DMS 273 (cell line): Measurements from ENCODE around the gene COL24A1.
"Not testable (repeated sequence)": the region's sequence is repeated elsewhere in the genome, so short reads cannot be mapped to it uniquely, and the experiment has no call there.

Experiments
- DNase-seq: peaks from one replicate; lab custom pipeline; 2025; ENCODE audit not compliant: unreplicated experiment; lab: John Stamatoyannopoulos, UW

Gene COL24A1

DNA sequence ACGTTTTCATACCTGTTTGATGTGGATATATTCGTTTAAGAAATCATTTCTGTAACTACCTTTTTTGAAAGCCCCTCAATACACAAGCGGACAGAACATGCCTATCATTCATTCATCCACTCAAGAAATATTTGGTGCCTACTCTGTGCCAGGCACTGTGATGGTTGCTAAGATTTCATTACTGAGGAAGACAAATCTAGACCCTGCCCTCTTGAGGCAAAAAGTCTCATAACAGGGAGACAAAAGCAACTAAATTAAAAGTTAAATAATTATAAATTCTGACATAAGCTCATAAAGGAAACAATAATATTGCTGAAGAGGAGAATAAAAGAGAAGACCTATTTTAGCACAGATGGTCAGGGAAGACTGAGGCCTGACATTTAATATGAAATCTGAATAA lies 244.8 kb downstream of the COL24A1 start:
- peak; percentile 17 for DNase-seq

DNA sequence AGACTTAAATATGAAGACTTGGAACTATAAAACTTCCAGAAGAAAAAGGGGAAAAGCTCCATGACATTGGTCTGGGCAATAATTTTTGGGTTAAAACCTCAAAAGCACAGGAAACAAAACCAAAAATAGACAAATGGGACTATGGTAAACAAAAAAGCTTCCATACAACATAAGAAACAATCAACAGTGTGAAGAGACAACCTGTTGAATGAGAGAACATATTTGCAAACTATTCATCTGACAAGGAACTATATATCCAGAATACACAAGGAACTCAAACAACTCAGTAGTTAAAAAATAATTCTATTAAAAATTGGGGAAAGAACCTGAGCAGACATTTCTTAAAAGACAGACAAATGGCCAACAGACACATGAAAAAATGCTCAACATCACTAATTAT lies 255.7 kb downstream of the COL24A1 start:
- DNase-seq = no peak

DNA sequence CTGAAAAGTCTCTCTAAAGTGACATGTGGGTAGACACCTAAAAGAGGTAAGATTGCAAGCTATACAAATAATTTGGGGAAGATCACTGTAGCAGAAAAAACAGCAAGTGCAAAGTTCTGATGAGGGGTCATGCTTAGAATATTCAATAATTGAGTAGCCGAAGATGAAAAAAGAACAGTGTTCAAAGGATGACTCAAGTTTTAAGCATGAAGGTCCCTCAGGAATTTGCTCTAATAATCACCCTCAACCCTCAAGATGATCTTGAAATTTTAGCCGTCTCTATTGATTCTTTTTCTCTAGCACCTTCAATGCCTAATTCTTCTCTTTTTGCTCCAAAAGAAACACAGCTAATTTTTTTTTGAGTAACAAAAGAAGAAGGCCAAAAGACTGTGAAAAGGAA lies 257.7 kb downstream of the COL24A1 start:
- DNase-seq = no peak

DNA sequence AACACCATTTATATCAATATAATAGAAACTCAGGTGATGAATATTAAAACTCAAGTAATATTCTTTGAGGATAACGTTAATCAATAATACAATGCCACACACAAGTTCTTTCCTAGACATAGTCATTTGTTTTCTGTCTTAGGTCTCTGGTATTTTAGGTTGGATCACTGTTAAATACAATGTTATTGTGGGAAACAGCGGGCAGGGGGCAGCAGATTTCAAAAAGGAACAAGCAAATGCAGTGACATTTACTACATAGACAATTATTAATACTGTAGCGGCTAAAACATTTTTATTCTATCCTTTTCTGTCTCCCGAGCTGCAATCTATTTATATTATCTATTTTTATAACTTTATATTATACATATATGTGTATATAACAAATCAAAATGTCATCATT lies 261.9 kb downstream of the COL24A1 start:
- DNase-seq = peak; percentile 50

DNA sequence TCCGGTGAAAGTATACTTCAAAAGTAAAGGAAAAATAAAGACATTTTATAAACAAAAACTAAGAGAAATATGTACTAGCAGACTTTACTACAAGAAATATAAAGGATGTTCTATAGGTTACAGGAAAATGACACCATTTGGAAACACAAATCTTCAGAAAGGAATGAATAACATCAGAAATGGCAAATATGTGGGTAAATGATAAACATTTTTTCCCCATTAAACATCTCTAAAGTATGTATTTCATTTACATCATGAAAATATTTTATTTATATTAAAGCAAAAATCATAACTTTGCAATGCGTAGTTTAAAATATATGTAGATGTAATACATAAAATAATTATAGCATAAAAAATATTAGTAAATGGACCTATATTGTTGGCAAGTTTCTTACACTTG lies 264.2 kb downstream of the COL24A1 start:
- DNase-seq = no peak

DNA sequence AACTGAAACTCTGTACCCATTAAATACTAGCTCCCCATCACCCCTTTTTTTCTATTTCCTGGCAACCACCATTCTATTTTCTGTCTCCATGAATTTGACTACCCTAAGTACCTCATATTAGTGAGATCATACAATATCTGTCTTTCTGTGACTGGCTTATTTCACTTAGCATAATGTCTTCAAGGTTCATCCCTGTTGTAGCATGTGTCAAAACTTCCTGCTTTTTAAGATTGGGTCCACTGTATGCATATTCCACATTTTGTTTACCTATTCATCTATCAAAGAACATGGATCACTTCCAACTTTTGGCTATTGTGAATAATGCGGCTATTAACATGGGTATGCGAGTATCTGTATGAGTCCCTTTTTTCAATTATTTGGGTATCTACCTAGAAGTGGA lies 266.7 kb downstream of the COL24A1 start:
- no peak for DNase-seq

DNA sequence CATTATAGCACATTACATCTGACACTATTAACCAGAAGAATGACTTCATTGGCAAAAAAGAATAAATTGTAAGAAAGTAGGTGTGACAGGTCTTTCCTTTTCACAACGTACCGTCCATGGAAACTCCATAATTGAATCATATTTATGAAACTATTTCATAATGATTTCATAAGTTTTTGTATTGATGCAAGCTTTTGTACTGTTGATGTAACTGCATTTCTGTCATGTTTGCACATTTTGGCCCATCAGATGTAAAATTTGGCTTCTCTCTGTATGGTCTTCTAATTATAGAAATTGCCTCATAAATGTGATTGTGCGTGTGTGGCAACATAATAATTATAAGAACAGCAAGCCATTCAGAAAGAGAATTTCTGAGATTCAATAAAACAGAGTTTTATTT lies 267.7 kb downstream of the COL24A1 start:
- no peak for DNase-seq

DNA sequence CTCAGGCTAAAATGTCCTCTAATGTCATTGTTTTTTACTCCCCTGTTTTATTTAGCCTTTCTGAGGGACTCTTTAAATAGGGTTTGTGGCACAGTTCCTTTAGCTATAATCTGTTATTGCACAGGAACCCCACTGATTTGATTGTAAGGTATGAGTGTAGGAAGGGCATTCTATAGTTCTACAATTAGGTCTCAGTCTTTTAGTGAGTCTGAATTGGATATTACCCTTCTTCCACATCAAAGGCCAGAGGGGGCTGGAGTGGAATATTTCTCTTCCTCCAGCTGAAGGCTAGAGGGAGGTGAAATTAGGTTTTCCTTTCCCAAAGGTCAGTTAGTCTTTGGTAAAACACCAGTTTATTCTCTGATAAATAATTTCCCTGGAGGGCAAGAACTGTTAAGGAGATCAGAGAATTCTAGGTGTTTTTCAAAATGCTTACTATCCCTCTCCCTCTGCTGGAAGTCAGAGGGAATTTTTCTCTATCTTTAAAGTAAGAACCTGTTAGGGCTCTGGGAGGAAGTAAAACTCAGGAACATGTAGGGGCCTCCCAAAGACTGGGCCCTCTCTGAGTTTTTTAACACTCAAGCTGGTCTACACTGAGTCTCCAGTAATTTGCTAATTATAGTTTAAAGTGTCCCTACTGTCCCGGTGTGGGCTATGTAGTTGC lies 272.1 kb downstream of the COL24A1 start:
- DNase-seq = peak; percentile 36

DNA sequence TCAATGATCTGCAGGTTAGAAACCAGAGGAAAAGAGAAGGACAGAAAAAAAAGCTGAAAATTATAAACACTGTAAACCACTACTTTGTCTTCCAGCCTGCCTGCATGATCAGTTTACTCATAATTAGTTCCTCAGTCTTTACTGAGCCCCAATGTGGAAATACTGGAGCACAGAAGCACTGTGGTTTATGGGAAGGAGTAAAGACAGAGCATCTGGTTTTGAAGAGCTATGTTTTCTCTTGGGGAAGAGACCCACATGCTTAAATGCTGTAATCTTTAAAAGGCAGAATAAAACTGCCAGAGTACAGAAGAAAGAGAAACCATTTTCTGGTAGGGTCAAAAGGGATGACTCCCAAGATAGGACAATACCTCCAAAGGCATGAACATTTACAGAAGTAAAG lies 289.4 kb downstream of the COL24A1 start:
- DNase-seq = no peak

DNA sequence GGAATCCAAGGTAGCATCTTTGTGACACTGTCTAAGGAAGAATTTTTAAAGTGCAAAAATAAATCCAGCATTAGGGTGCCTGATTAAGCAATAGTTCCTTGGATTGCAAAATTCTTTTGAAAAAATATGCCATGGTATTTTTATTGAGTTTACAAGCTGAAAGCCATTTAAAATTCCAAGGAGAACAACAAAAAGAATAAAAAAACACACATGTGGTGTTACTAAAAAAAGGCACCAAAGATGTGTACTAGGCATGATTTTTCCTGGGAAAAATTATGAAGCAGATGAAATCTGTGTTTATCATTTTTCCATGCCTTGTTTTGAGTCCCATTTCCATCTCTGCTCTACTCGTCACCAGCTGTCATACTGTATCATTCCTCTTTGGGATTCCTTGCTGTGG lies 291.4 kb downstream of the COL24A1 start:
- no peak for DNase-seq

DNA sequence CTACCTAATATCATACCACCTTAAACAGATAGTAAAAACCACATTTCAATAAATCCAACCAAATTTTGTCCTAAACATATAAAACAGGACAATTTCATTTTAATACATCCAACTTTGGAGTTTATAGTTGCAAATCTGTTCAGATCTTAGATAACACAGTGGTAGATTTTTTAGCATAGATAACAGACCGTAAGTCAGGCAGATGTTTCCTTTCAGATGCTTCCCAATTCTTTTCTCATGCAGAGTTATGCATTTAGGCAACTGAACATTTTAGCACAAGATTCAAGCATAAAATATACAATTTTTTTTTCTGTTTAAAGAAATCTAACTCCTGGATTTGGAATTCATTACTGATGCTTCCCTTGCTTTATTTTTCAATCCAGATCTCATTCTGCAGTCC lies 291.8 kb downstream of the COL24A1 start:
- DNase-seq = no peak

DNA sequence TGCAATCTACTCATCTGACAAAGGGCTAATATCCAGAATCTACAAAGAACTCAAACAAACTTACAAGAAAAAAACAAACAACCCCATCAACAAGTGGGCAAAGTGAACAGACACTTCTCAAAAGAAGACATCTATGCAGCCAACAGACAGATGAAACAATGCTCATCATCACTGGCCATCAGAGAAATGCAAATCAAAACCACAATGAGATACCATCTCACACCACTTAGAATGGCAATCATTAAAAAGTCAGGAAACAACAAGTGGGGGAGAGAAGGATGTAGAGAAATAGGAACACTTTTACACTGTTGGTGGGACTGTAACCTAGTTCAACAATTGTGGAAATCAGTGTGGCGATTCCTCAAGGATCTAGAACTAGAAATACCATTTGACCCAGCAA lies 292.9 kb downstream of the COL24A1 start:
- not testable (repeated sequence) for DNase-seq

DNA sequence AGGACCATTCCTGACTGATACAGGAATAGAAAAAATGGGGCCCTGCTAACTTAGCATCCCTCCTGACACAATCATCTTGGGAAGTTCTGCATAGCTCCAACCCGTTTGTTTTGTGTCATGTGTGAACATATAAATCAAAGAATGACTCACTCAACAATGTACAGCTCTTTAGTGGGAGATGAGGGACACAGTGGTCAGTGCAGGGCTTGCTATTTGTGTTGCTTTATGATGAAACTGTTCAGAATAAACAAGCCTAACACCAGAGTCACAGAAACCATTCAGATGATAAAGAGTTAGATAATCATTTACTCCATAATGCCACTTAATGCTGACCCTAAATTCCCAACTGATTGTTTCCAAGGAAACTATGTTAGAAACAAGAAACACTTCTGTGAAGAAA lies 294.1 kb downstream of the COL24A1 start:
- DNase-seq = no peak

DNA sequence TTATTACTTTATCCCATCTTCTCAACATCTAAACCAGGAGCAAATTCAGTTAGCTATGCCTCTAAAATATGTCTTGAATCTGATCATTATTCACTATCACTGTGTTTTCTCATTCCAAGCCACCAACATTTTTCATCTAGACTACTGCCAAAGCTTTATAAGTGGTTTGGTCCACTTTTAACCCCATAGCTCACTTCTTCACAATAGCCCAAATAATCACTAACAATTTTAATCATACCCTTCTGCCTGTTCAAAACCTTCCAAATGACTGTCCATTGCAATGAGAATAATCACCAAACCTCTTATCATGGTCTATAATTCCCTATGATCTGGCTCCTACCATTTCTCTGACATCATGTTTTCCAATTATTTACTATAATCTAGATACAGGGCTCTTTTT lies 298.6 kb downstream of the COL24A1 start:
- no peak for DNase-seq

DNA sequence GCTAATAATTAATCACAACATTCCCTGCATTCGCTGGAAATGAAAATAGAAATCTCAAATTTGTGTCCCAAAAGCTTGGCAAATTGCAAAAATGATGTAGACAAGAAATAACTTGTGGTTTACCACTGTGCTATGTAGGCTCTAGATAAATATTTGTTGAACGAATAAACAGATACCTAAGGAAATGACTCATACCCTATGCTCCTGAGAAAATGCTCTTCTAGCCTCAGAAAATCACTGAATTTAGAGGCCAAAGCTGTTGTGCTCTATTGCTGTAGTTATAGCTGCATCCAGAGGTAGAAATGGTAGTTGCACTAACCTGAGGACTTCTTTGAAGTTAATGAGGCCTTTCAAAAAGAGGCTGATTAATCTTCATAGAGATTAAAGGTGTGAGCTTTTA lies 306.3 kb downstream of the COL24A1 start:
- DNase-seq = peak; percentile 3

DNA sequence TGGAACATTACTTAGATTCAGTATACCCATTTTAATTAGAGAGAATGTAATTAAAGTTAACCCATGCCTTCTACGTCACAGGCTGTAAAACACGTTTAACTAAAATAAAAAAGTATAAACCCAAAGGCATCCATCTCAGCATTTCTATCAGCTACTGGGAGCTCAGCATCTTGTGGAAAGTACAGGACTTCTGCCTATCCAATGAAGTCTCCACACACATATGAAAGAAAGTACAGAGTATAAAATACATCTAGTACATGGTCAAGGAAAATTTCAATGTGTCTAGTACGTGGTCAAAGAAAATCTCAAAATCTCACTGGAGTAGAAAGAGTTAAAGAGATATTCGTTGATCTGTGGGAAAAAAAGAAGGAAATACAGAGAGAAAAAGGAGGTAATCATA lies 306.9 kb downstream of the COL24A1 start:
- DNase-seq = no peak

DNA sequence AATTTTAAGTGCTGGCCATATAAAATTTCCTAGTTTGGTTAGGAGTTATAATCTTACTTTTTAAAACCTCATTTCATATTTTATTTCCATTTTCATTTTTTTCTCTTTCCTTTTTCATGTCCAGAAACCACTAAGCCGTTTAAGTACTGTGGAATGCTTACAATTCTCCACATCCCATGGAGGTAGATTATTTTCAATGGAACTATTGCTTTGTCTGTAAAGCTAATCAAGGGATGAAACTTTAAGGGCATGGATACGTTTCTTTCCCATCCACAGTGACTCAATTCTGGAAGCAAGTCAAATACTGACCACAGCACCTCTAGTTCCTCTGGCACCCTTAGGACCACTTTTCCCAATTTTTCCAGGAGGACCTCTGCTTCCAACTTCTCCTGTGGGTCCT lies 309.2 kb downstream of the COL24A1 start:
- DNase-seq = no peak

DNA sequence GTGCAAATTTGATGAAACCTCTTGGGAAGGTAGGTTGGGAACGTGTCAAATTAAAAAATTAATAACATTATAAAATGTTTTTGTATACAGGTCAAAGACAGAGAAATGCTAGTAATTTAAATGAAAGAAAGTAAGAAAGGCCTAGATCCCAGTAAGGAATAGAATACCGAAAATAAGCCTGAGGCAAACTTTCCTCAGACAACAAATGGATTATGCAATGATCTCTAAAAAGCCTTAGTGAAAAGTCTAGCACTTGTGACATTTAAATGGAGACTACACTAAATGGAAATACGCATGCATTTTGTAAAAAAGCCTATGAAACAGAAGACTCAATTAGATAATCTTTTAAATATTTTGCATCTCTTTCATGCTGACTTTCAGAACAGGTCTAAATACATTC lies 309.9 kb downstream of the COL24A1 start:
- DNase-seq = no peak

DNA sequence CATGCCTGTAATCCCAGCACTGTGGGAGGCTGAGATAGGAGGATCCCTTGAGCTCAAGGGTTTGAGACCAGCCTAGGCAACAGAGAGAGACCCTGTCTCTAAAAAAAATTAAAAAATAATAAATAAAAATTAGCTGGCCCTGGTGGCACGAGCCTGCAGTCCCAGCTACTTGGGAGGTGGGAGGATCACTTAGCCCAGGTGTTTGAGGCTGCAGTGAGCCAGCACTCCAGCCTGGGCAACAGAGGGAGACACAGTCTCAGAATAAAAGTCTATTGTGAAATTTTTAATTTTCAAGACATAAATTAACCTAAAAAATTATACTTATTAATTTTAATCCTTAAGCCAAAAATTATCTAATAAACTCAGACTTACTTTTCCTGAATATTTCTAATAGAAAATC lies 317.1 kb downstream of the COL24A1 start:
- no peak for DNase-seq

DNA sequence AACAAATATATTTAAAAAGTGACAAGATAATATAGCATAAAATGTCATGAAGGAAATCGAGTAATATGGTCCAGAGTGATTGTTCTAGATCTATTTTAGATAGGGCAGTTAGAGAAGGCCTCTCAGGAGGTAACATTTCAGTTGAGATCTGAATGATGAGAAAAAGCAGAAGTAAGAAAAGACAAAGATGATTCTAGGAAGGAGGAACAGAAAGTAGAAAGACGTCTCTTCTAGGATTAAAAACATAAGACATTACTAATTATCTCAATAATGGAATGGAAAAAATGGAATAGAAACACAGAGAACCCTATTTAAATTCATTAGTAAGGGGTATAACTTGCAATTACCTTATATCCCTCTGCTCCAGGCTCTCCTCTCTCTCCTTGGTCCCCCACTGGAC lies 318.3 kb downstream of the COL24A1 start:
- no peak for DNase-seq

DNA sequence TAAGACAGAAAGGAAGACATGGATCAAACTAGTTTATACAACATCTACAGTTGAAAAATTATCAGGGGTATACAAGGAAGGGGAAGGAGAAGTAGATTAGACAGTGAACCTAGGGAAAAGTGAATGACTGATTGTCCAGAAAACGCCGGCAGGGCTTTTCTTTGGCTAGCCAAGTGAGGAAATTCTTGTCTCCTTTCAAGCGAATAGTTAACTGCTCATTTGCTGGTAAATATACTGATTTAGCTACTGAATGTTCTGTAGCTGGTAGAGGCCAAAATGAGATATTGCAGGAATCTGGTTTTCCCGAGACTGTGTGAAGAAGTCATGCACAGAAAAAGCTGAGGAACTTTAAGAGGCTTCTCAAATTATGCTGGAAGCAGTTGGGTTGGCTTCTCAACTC lies 319.8 kb downstream of the COL24A1 start:
- no peak for DNase-seq

DNA sequence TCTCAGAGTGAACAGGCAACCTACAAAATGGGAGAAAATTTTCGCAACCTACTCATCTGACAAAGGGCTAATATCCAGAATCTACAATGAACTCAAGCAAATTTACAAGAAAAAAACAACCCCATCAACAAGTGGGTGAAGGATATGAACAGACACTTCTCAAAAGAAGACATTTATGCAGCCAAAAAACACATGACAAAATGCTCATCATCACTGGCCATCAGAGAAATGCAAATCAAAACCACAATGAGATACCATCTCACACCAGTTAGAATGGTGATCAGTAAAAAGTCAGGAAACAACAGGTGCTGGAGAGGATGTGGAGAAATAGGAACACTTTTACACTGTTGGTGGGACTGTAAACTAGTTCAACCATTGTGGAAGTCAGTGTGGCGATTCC lies 323.4 kb downstream of the COL24A1 start:
- not testable (repeated sequence) for DNase-seq

DNA sequence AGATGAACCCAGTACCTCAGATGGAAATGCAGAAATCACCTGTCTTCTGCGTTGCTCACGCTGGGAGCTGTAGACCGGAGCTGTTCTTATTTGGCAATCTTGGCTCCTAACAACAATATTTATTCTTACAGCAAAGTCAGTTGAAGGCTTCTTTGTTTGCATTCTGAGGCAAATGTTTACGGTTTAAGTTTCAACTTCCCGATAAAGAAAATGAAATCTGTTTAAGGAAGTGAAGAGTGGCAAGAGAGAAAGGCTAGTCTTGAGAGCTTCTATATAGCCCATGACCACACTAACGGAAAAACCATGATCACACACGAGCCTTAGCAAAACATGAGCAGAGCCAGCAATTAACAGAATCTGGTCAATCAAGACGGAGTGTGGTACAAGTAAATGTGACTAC lies 325.7 kb downstream of the COL24A1 start:
- DNase-seq = no peak
